ENCODE results near the gene ZFP64.

- TF ChIP-seq CTCF (conservative IDR thresholded peaks at IDR 0.05) (no peak), EZH2 (IDR thresholded peaks at IDR 0.05; ENCODE audit: low read depth) (no peak)
Observed at GRCh38 chr20:52142757-52143156, 48.8 kb downstream of the ZFP64 start.

Measured in PC-9 (cell line).